Neural progenitor cell (in vitro differentiated cells): ENCODE results near the gene INTS6. TPM values are rescaled to one million over a fixed set of nuclear protein-coding genes. Genes with fewer than 3 reads are reported as not detected.

ENCODE experiments used
- DNase-seq: peaks from one replicate; pipeline ENCODE4 v3.0.0-alpha.2; 2016; ENCODE audit warnings: low spot score
- H2AFZ ChIP-seq: fragments of 200-600 bp; sonication (generic); replicated peaks from 2 replicates; pipeline ENCODE4 v1.6.1; 2016; ENCODE audit warnings: antibody characterized with exemption
- H3F3A ChIP-seq: fragments of 200-600 bp; sonication (generic); 2 replicates; pipeline ENCODE4 v1.6.1; 2016; ENCODE audit warnings: antibody characterized with exemption, low read depth
- H3K27ac ChIP-seq: fragments of 200-600 bp; sonication (generic); 2 replicates; pipeline ENCODE4 v1.5.1; 2016; ENCODE audit warnings: mild to moderate bottlenecking
- H3K27me3 ChIP-seq: fragments of 200-600 bp; sonication (generic); 2 replicates; pipeline ENCODE4 v1.6.1; 2016; ENCODE audit warnings: mild to moderate bottlenecking, moderate library complexity
- H3K36me3 ChIP-seq: fragments of 200-600 bp; sonication (generic); 2 replicates; pipeline ENCODE4 v1.5.1; 2016
- H3K4me1 ChIP-seq: fragments of 200-600 bp; sonication (generic); 2 replicates; pipeline ENCODE4 v1.6.1; 2016; ENCODE audit warnings: mixed run types
- H3K4me2 ChIP-seq: fragments of 200-600 bp; sonication (generic); 2 replicates; pipeline ENCODE4 v1.6.1; 2016
- H3K4me3 ChIP-seq: fragments of 200-600 bp; sonication (generic); 2 replicates; pipeline ENCODE4 v1.5.1; 2016
- H3K79me2 ChIP-seq: fragments of 200-600 bp; sonication (generic); 2 replicates; pipeline ENCODE4 v1.6.1; 2016; ENCODE audit warnings: low read depth
- H3K9ac ChIP-seq: fragments of 200-600 bp; sonication (generic); 2 replicates; pipeline ENCODE4 v1.6.1; 2016
- H3K9me3 ChIP-seq: fragments of 200-600 bp; sonication (generic); 2 replicates; pipeline ENCODE4 v1.5.1; 2016; ENCODE audit warnings: low read depth
- H4K20me1 ChIP-seq: fragments of 200-600 bp; sonication (generic); 2 replicates; pipeline ENCODE4 v1.6.1; 2016; ENCODE audit warnings: low read depth
- H3K27ac Mint-ChIP-seq: 3 replicates; pipeline ENCODE4 v1.8.0; 2021; ENCODE audit warnings: mixed read lengths
- H3K27me3 Mint-ChIP-seq: 2 replicates; pipeline ENCODE4 v1.8.0; 2022; ENCODE audit warnings: low read depth, mild to moderate bottlenecking, inconsistent platforms, moderate library complexity, mixed read lengths; ENCODE audit not compliant: insufficient read depth
- H3K36me3 Mint-ChIP-seq: 3 replicates; pipeline ENCODE4 v1.8.0; 2021; ENCODE audit warnings: mixed read lengths
- H3K4me1 Mint-ChIP-seq: 3 replicates; pipeline ENCODE4 v1.8.0; 2021; ENCODE audit warnings: mixed read lengths
- H3K4me3 Mint-ChIP-seq: 3 replicates; pipeline ENCODE4 v1.8.0; 2021; ENCODE audit warnings: mild to moderate bottlenecking, moderate library complexity, mixed read lengths
- H3K9me3 Mint-ChIP-seq: 3 replicates; pipeline ENCODE4 v1.8.0; 2020; ENCODE audit warnings: mixed read lengths
- CTCF ChIP-seq: fragments of 200-600 bp; sonication (generic); IDR thresholded peaks from 2 replicates; pipeline ENCODE4 v1.5.1; 2017; ENCODE audit warnings: antibody characterized with exemption, mild to moderate bottlenecking
- EZH2 ChIP-seq: fragments of 200-600 bp; sonication (generic); IDR thresholded peaks from 2 replicates; pipeline ENCODE4 v1.6.1; 2017; ENCODE audit warnings: antibody characterized with exemption, mild to moderate bottlenecking, moderate library complexity
- EZH2phosphoT487 ChIP-seq: fragments of 200-600 bp; sonication (generic); IDR thresholded peaks from 2 replicates; pipeline ENCODE4 v1.6.1; 2017; ENCODE audit warnings: antibody characterized with exemption
- total RNA-seq: library from RNA; depleted of rRNA; stranded (reverse); fragments of >200 nt; gene quantifications from 2 replicates; pipeline ENCODE4 v1.2.3, GENCODE V29; 2015; ENCODE audit warnings: low replicate concordance

The INTS6 gene
- total RNA-seq, 1 donor from 2014 or later, result 84.0 TPM

GRCh38 chr13:51449018-51449417, 3.8 kb downstream of the INTS6 start:
- Histone ChIP-seq H3K9ac (no peak overlapping the region), H3K79me2 (peaks cover 60% of the 10 kb centered on the region), H3K4me2 (peak overlapping the region; percentile 100), H3K36me3 (peaks cover 28% of the 10 kb centered on the region), H3K27me3 (no peaks in the 10 kb centered on the region), H3K27ac (peak overlapping the region; percentile 59), H3K4me3 (peak overlapping the region; percentile 99), H3K9me3 (no peaks in the 10 kb centered on the region), H4K20me1 (peaks cover 21% of the 10 kb centered on the region), H3K4me1 (peaks cover 35% of the 10 kb centered on the region), H2AFZ (no peak overlapping the region), H3F3A (peaks cover 72% of the 10 kb centered on the region)
- no peaks in the 10 kb centered on the region for H3K9me3 Mint-ChIP-seq
- no peak for DNase-seq
- H3K27me3 Mint-ChIP-seq, result no peaks in the 10 kb centered on the region
- no peak for TF ChIP-seq EZH2
- no peak for TF ChIP-seq EZH2phosphoT487
- TF ChIP-seq CTCF, result no peak
- peaks cover 24% of the 10 kb centered on the region for H3K4me1 Mint-ChIP-seq
- peaks cover 6% of the 10 kb centered on the region for H3K36me3 Mint-ChIP-seq
- H3K4me3 Mint-ChIP-seq, result no peak overlapping the region
- H3K27ac Mint-ChIP-seq, result no peak overlapping the region

- Mint-ChIP-seq H3K36me3 (peaks cover 10% of the 10 kb centered on the region), H3K27me3 (peaks cover under 1% of the 10 kb centered on the region), H3K9me3 (no peaks in the 10 kb centered on the region), H3K4me1 (peaks cover 8% of the 10 kb centered on the region), H3K27ac (no peak overlapping the region), H3K4me3 (no peak overlapping the region)
- TF ChIP-seq CTCF (peak; percentile 36), EZH2 (no peak)
- H2AFZ ChIP-seq, result no peak overlapping the region
- peaks cover 71% of the 10 kb centered on the region for H3F3A ChIP-seq
- no peak overlapping the region for H3K4me3 ChIP-seq
- H3K4me2 ChIP-seq, result no peak overlapping the region
- H3K27ac ChIP-seq, result no peak overlapping the region
- peaks cover 33% of the 10 kb centered on the region for H3K79me2 ChIP-seq
- no peak overlapping the region for H3K9ac ChIP-seq
- DNase-seq, result no peak
- H3K4me1 ChIP-seq, result peaks cover 29% of the 10 kb centered on the region
- H3K36me3 ChIP-seq, result peaks cover 19% of the 10 kb centered on the region
- H3K9me3 ChIP-seq, result no peaks in the 10 kb centered on the region
- H4K20me1 ChIP-seq, result peaks cover 20% of the 10 kb centered on the region
- H3K27me3 ChIP-seq, result no peaks in the 10 kb centered on the region
Measured at GRCh38 chr13:51444922-51445321, 7.9 kb downstream of the INTS6 start.

- H3K27ac Mint-ChIP-seq, result no peak overlapping the region
- peaks cover 5% of the 10 kb centered on the region for H3K4me1 Mint-ChIP-seq
- peaks cover 7% of the 10 kb centered on the region for H3K36me3 ChIP-seq
- no peak for DNase-seq
- no peak overlapping the region for H3K4me3 Mint-ChIP-seq
- H2AFZ ChIP-seq, result no peak overlapping the region
- H3K27me3 Mint-ChIP-seq, result peaks cover 2% of the 10 kb centered on the region
- H3F3A ChIP-seq, result peaks cover 76% of the 10 kb centered on the region
- TF ChIP-seq EZH2phosphoT487 (no peak), CTCF (no peak), EZH2 (no peak)
- peaks cover 4% of the 10 kb centered on the region for H3K36me3 Mint-ChIP-seq
- H3K4me2 ChIP-seq, result no peak overlapping the region
- H3K4me3 ChIP-seq, result no peak overlapping the region
- H3K4me1 ChIP-seq, result peaks cover 21% of the 10 kb centered on the region
- no peak overlapping the region for H3K9ac ChIP-seq
- no peak overlapping the region for H3K27ac ChIP-seq
- H3K79me2 ChIP-seq, result peaks cover 42% of the 10 kb centered on the region
- no peaks in the 10 kb centered on the region for H3K9me3 Mint-ChIP-seq
- H4K20me1 ChIP-seq, result peaks cover 14% of the 10 kb centered on the region
- H3K9me3 ChIP-seq, result no peaks in the 10 kb centered on the region
- no peaks in the 10 kb centered on the region for H3K27me3 ChIP-seq
Measured at GRCh38 chr13:51440381-51440780, 12.5 kb downstream of the INTS6 start.
